ENCODE data around the gene HTR4.

HTR4 gene

GRCh38 chr5:148615644-148616275 lies 38.6 kb downstream of the HTR4 start:
- in situ Hi-C loops (cut with MboI; ENCODE audit: low sequenced_read_pairs) = no loop called here

DNA sequence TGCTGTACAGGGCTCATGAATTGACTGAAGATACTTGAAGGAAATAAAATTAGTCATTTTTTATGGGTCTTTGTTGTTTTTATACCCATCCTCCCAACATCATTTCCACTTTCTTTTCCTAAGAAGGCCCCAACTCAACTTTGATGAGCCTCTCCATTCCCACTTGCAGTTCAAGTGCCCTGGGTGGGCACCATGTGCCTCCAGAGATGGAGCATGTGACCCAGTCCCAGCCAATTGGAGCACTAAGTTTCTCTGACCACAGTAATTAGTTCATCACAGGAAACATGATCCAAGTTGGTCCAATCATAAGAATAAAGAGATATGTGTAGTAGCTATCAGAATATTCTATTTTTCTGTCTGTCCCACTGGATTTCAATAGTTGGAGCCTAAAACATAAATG lies 46.9 kb downstream of the HTR4 start:
- in situ Hi-C loops (cut with MboI; ENCODE audit: low sequenced_read_pairs) = no loop called here

- in situ Hi-C loops (cut with MboI; ENCODE audit: low sequenced_read_pairs) = no loop called here
Observed at GRCh38 chr5:148606296-148606695, 48.0 kb downstream of the HTR4 start.

DNA sequence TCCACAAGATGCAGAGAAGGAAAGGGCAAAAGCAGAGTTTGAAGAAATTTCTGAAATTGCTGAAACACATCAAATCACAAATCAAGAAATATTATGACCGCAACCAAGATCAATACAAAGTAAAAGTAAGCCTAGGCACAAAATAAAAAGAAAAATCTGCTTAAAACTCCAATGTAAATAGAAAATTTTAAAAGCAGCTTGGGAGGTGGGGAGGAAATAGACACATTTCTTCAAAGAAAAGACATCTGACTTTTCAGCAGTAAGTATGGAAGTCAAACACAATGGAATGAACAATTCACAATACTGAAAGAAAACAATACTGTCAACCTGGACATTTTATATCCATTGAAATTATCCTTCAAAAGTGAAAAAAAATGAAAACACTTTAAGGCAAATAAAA lies 55.1 kb downstream of the HTR4 start:
- in situ Hi-C loops (cut with MboI; ENCODE audit: low sequenced_read_pairs) = no loop called here

GRCh38 chr5:148595697-148596096 lies 58.6 kb downstream of the HTR4 start:
- in situ Hi-C loops (cut with MboI; ENCODE audit: low sequenced_read_pairs) = no loop called here

GRCh38 chr5:148586796-148587195 lies 67.5 kb downstream of the HTR4 start:
- in situ Hi-C loops (cut with MboI; ENCODE audit: low sequenced_read_pairs) = no loop called here

- in situ Hi-C loops (cut with MboI; ENCODE audit: low sequenced_read_pairs) = no loop called here
Observed at GRCh38 chr5:148585988-148586387, 68.3 kb downstream of the HTR4 start.

DNA sequence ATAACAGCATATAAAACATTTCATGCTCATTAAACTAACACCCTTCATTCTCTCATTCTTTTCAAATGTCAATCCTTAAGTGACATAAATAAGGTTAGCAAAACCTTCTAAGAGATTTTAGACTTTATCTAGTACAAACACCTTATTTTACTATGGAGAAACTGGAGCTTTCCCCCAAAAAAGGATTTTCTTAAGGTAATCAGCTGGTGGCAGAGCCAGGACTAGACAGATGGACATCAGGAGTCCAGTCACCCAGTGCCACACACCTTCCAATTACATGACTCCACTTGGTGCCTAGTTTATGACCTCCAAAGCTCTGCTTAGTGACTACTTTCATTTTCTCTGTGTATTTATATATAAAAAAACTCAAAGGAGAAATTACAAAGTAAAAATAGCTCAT lies 70.2 kb downstream of the HTR4 start:
- in situ Hi-C loops (cut with MboI; ENCODE audit: low sequenced_read_pairs) = no loop called here

DNA sequence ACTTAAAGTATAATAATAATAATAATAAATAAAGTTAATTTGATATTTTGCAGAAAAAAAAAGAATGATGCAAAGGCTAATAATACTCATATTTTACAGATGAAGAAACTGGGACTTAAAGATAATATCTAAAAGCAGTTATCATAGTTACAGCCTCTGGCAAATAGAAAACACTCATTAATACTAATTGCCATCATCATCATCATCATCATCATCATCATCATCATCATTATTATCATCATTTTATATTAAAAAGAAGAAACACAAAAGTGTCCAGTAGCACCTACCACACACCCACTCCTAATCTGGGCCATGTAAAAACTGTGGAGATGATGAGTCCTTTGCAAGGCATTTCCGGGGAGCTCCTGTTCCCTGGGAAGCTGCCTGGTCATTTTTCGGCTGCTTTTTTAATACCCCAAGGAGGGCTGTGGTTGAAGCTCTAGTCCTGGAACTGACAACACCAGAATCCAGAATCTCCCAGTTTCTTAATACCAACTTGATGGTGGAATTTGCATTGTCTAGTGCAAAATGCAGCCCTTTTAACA lies 70.8 kb downstream of the HTR4 start:
- in situ Hi-C loops (cut with MboI; ENCODE audit: low sequenced_read_pairs) = no loop called here

GRCh38 chr5:148574167-148574566 lies 80.2 kb downstream of the HTR4 start:
- in situ Hi-C loops (cut with MboI; ENCODE audit: low sequenced_read_pairs) = no loop called here

DNA sequence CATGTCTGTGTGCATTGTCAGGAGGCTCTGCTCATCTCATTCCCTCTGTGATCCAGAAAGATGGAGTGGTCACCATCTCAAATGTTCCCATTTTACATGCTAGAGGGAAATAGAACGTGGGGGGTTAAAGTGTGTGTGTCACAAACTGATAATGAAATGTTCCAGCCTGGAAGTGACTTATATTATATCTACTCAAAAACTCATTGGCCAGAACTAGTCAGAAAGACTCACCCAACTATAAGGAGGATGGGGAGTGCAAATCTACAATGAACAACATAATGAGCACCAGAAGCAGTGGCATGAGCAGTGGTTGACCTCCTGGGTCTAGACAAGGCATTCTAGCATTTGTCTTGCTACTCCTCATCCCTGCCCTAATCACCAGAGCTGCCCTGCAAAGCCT lies 81.0 kb downstream of the HTR4 start:
- in situ Hi-C loops (cut with MboI; ENCODE audit: low sequenced_read_pairs) = no loop called here

GRCh38 chr5:148569948-148570347 lies 84.4 kb downstream of the HTR4 start:
- in situ Hi-C loops (cut with MboI; ENCODE audit: low sequenced_read_pairs) = no loop called here

- in situ Hi-C loops (cut with MboI; ENCODE audit: low sequenced_read_pairs) = no loop called here
Observed at GRCh38 chr5:148565148-148565547, 89.2 kb downstream of the HTR4 start.

GRCh38 chr5:148563021-148563420 lies 91.3 kb downstream of the HTR4 start:
- in situ Hi-C loops (cut with MboI; ENCODE audit: low sequenced_read_pairs) = no loop called here

- in situ Hi-C loops (cut with MboI; ENCODE audit: low sequenced_read_pairs) = no loop called here
Observed at GRCh38 chr5:148561801-148562311, 92.5 kb downstream of the HTR4 start.

GRCh38 chr5:148559461-148559860 lies 94.9 kb downstream of the HTR4 start:
- in situ Hi-C loops (cut with MboI; ENCODE audit: low sequenced_read_pairs) = no loop called here

DNA sequence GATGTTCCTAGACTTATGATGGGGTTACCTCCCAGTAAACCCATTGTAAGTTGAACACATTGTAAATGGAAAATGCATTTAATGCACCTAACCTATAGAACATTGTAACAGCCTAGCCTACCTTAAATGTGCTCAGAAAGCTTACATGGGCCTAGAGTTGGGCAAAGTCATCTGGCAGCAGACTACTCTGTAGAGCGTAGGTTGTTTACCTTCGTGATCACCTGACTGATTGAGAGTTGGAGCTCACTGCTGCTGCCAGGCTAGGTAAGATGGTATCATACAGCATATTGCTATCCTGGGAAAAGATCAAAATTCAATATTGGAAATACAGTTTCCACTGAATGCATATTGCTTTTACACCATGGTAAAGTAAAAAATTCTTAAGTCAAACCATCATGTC lies 95.4 kb downstream of the HTR4 start:
- in situ Hi-C loops (cut with MboI; ENCODE audit: low sequenced_read_pairs) = no loop called here

DNA sequence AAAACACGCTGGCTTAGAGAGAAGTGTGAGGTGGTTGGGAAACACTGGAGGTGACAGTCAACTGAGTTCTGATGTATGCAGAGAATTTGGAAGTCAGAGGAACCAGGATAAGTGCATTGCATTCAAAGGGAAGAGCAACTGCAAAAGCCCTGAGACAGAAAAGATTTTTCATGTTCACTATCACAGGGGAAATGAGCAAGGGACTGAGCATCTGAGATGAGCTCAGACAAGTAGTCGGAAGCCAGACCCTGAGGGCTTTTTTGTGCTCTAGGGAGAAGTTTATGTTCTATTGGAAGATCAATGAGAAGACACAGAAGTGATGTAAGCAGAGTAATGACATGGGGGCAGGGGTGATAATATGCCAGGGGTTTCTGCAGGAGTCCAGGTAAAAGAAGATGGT lies 97.5 kb downstream of the HTR4 start:
- in situ Hi-C loops (cut with MboI; ENCODE audit: low sequenced_read_pairs) = no loop called here

DNA sequence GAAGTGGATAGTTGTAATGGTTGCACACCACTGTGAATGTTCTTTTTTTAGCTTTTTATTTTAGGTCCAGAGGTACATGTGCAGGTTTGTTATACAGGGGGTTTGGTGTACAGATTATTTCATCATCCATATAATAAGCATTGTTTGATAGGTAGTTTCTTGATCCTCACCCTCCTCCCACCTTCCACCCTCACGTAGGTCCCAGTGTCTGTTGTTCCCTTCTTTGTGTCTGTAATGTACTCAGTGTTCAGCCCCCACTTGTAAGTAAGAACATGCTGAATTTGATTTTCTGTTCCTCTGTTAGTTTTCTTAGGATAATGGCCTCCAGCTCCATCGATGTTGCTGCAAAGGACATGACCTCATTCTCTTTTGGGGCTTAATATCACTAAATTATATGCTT lies 99.7 kb downstream of the HTR4 start:
- in situ Hi-C loops (cut with MboI; ENCODE audit: low sequenced_read_pairs) = no loop called here

GRCh38 chr5:148543727-148544126 lies 110.6 kb downstream of the HTR4 start:
- in situ Hi-C loops (cut with MboI; ENCODE audit: low sequenced_read_pairs) = no loop called here

DNA sequence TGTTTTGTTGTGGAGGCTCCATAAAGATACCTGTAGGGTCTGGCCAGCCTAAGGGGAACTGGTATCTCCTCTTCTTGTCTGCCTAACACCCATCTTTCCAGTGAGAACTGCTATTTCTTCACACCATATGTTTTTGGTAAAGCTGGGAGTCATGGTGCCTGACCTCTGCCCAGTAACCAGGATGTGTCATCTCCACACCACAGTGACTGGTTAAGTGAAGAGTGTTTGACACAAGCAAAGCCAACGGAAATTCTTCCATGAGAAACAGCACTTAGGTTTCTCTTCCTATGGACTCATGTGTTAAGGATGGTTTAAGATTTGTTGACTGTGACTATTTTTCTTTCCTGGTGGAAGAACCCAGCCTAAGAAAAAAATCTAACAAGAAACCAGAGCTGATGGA lies 111.5 kb downstream of the HTR4 start:
- in situ Hi-C loops (cut with MboI; ENCODE audit: low sequenced_read_pairs) = no loop called here

- in situ Hi-C loops (cut with MboI; ENCODE audit: low sequenced_read_pairs) = no loop called here
Observed at GRCh38 chr5:148541054-148541835, 113.1 kb downstream of the HTR4 start.
